ENCODE data around the gene HYAL3. TPM values are rescaled to one million over a fixed set of nuclear protein-coding genes. Genes with fewer than 3 reads are reported as not detected.

HYAL3 gene, protein sequence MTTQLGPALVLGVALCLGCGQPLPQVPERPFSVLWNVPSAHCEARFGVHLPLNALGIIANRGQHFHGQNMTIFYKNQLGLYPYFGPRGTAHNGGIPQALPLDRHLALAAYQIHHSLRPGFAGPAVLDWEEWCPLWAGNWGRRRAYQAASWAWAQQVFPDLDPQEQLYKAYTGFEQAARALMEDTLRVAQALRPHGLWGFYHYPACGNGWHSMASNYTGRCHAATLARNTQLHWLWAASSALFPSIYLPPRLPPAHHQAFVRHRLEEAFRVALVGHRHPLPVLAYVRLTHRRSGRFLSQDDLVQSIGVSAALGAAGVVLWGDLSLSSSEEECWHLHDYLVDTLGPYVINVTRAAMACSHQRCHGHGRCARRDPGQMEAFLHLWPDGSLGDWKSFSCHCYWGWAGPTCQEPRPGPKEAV
- 7.2 to 9.7 TPM (median 9.5 TPM) in 5 replicates for total RNA-seq (2022; extraction: Qiagen RNA extraction)

GRCh38 chr3:50298836-50299637 lies at the start of gene HYAL3, which contains the start of gene NAA80:
HYAL3 (minus strand) TSS chr3:50299405; CDS start chr3:50295602, 3,803 bp downstream.
NAA80 (minus strand) TSS chr3:50299405; CDS start chr3:50297463, 1,942 bp downstream.

DNA sequence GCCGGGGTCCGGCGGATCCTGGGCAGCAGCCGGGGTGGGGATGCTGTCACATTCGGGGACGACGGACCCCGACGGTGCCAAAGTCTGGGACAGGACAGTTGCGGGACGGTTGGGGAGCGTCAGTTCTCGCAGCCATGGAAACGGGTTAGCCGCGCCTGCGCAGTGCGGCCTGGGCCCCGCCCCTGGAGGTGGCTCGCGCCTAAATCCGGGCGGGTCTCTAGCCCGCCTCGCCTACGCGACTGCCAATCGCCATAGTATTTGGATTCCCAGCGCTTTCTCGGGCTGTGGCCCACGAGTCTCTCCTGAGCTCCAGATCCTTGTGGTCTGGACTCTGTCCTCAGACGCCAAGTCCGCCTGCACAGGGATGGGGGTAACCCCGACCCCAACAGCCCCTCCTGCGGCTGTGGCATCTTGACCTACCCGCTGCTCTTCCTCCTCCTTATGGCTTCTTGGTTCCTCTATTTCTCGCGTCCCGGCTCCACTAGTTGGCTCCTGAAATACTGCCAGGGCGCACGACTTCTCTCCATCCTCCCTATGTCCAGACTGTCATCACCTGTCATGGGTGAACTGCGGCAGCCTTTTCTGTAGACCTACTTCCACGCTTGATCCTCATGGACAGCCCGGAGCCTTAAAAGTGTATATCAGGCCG lies 46.5 kb upstream of the HYAL3 start, which contains the start of gene ZMYND10:
TSS of gene ZMYND10 (minus strand) at position 147 of the 649 bp plus-strand sequence. CDS start 153 bp downstream, outside the sequence.

GRCh38 chr3:50340448-50341329 lies 41.5 kb upstream of the HYAL3 start, which contains the start of gene RASSF1:
RASSF1 (minus strand) TSS chr3:50340836; CDS start chr3:50340805, 31 bp downstream.

GRCh38 chr3:50327943-50328691 lies 28.9 kb upstream of the HYAL3 start, which contains the start of gene TUSC2:
TUSC2 (minus strand) TSS chr3:50328223; CDS start chr3:50328099, 124 bp downstream.

DNA sequence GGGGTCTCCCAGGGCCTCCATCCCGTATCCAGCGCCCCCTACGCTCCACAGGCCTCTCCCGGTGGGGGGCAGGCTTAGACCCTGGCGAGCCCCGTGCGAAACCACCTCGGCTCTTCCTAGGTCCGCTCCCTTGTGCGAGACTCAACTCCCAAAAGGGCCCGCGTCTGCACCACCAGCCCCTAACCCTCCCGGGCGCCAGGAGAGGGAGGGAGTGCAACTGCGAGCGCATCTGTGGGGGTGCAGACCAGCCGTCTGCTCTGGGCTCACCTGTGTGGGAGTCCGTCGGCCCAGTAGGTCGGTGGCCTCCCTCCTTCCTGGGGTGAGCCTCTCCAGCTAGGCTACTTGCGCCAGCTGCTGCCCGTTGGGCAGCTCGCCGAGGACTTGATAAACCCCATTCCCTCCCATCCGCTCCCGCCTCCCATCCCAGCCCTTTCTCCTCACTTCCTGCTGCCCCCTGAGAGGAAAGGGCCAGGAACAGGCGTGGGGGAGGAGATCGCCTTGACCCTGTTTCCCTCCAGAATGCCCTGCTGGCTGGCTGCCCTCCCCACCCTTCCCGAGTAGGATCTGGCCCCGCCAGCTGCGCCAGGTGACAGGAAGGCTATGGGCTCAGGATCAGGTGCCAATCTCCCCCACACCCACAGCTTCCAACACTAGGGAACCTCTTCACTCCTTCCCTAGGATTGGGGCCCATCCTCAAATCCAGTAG lies 23.3 kb upstream of the HYAL3 start, which contains the start of gene HYAL2:
TSS of gene HYAL2 (minus strand) at position 360 of the 706 bp plus-strand sequence. CDS start 2,256 bp downstream, outside the sequence.

DNA sequence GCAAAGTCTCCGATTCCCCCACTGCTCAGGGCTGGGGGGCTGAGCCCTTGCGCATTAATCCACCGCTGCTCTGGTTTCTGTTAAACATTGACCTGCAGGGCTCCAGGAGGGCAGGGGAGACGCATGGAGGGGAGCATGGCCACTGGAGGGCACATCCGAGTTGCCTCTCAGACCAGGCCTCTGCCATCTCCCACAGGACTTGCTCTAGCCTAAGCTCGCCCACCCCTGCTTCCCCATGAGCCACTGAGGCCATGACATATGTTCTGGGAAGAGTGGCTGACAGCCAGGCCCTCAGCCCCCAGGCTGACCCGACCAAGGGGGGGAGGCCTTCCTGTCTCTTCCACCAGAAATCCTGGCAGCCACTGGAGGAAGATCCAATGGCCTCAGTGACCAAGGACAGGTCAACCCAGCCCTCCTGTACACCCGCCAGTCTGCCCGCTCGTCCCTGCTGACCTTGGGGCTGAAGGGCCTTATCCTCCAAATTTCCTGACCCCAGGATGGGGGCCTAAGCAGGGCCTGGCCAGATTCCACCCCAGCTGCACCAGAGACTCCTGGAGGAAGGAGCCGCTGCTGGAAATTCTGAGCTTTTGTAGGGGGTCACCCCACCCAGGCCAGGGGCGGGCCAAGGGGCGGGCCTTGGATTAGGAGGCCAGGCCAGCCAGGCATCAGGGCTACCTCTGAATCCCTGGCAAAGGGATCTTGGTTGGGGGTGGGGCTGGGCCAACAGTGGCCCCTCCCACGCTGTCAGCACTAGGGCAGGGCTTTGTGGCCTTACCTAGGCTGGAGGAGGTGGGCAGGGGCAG lies 4.0 kb upstream of the HYAL3 start, which contains the start of gene HYAL1:
TSS of gene HYAL1 (minus strand) at position 562 of the 803 bp plus-strand sequence. CDS start 618 bp downstream, outside the sequence.

DNA sequence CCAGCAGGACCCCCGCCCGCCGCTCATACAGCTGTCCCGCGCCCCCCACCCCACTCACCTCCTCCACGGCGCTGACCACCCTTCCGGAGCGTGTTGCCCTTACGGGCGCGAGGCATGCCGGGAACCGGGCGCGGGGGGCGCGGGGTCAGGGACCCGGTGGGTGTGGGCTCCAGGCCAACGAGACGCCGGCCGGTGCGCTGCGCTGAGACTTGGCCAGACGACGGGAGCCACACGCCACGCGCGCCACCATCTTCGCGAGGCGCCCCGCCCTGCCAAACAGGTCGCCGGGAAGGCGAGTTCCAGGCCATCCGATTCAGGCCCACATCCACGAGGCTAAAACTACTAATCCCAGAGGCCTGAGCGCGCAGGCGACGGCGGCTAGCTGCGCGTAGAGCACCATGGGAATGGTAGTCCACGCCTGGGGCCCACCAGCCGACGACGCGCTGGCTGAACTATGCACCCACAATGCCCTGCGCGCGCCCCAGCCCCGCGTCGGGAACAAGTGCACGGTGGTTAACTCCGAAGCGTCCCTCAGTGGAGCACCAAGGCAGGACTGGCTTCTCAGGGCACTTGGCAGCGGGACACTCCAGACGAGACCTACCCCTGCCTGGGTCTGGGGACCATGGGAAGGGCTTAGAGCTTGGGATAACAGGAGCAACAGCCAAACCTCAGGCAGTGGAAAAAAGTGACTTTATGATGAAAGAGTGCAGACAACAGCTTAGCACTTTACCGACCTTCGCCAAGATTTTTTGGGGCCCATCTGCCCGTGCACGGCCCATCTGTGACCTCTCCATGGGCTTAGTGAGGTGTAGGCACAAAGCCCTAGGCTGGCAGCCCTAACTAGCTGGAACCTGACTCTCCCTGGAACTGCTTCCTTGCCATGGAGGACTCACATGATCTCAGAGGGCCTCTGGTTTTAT lies 6.8 kb downstream of the HYAL3 start, which contains the start of gene IFRD2:
TSS of gene IFRD2 (minus strand) at position 271 of the 920 bp plus-strand sequence. CDS start at position 116, 155 bp downstream.

GRCh38 chr3:50278880-50279224 lies 20.4 kb downstream of the HYAL3 start, which contains the start of gene LSMEM2:
LSMEM2 (plus strand) TSS chr3:50279087; CDS start chr3:50279114, 27 bp downstream.

DNA sequence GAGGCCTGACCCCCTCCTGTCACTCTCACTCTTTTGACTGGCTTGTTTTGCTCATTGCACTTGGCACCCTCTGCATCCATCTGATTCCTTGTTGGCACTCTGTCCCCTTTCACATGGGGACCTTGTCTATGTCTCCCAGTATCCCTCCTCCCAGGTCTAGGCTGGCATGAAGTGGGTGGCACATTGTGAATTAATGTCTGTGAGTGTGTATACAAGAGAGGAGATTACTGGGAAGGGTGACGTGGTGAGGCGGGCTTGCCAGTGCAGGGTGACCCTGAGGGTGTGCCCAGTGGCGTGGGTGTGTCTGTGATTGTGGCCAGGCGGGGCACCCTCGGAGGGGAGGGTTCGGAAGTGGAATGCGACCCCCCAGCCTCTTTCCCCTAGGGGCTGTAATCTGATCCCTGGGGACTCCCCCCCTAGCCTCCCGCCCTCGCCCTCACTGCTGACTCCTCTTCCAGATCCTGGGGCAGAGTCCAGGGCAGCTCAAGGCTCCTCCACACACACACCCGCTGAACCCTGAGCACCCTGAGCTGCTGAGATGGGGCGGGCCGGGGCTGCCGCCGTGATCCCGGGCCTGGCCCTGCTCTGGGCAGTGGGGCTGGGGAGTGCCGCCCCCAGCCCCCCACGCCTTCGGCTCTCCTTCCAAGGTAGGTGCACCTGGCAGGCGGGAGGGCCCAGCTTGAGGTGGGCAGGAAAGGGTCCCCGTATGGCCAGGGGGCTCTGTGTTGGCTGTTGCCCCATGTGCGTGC lies 30.3 kb downstream of the HYAL3 start, which contains the start of gene SEMA3B:
TSS of gene SEMA3B (plus strand) at position 445 of the 749 bp plus-strand sequence. CDS start at position 539, 94 bp downstream.

Other genes starting within 250 kb of the HYAL3 start
- 28.7 to 33.8 TPM (median 33.2 TPM) in 5 replicates for gene RBM5, start 210.5 kb downstream of the HYAL3 start, total RNA-seq (2022; extraction: Qiagen RNA extraction)
- 14.4 to 21.6 TPM (median 19.7 TPM) in 5 replicates for gene SEMA3F, start 144.1 kb downstream of the HYAL3 start, total RNA-seq (2022; extraction: Qiagen RNA extraction)
- gene GNAT1, start 107.8 kb downstream of the HYAL3 start, total RNA-seq (2022; extraction: Qiagen RNA extraction): 0.05 to 0.25 TPM (median 0.22 TPM) in 3 of 5 replicates, not detected in the others
- gene SLC38A3, start 94.1 kb downstream of the HYAL3 start, total RNA-seq (2022; extraction: Qiagen RNA extraction): 0.03 to 0.15 TPM (median 0.13 TPM) in 4 of 5 replicates, not detected in the other
- gene GNAI2, start 63.2 kb downstream of the HYAL3 start, total RNA-seq (2022; extraction: Qiagen RNA extraction): 39.0 to 48.9 TPM (median 46.5 TPM) in 5 replicates
- 5.2 to 7.9 TPM (median 7.4 TPM) in 5 replicates for gene SEMA3B, start 30.3 kb downstream of the HYAL3 start, total RNA-seq (2022; extraction: Qiagen RNA extraction)
- 0.11 to 0.13 TPM in 2 of 5 replicates, not detected in the others for gene LSMEM2, start 20.3 kb downstream of the HYAL3 start, total RNA-seq (2022; extraction: Qiagen RNA extraction)
- gene IFRD2, start 7.0 kb downstream of the HYAL3 start, total RNA-seq (2022; extraction: Qiagen RNA extraction): 71.9 to 93.3 TPM (median 89.3 TPM) in 5 replicates
- 5.1 to 7.9 TPM (median 7.0 TPM) in 5 replicates for gene NAA80, start within 50 bp of the HYAL3 start, total RNA-seq (2022; extraction: Qiagen RNA extraction)
- gene HYAL1, start 4.2 kb upstream of the HYAL3 start, total RNA-seq (2022; extraction: Qiagen RNA extraction): 0.39 to 0.84 TPM (median 0.54 TPM) in 5 replicates
- gene HYAL2, start 23.3 kb upstream of the HYAL3 start, total RNA-seq (2022; extraction: Qiagen RNA extraction): 24.2 to 33.6 TPM (median 30.5 TPM) in 5 replicates
- gene TUSC2, start 28.8 kb upstream of the HYAL3 start, total RNA-seq (2022; extraction: Qiagen RNA extraction): 24.6 to 42.8 TPM (median 35.7 TPM) in 5 replicates
- 15.1 to 20.7 TPM (median 19.5 TPM) in 5 replicates for gene RASSF1, start 41.4 kb upstream of the HYAL3 start, total RNA-seq (2022; extraction: Qiagen RNA extraction)
- gene ZMYND10, start 46.3 kb upstream of the HYAL3 start, total RNA-seq (2022; extraction: Qiagen RNA extraction): 0.91 to 1.8 TPM (median 1.2 TPM) in 5 replicates
- gene NPRL2, start 51.4 kb upstream of the HYAL3 start, total RNA-seq (2022; extraction: Qiagen RNA extraction): 13.1 to 15.4 TPM (median 13.5 TPM) in 5 replicates
- 13.6 to 21.4 TPM (median 18.1 TPM) in 5 replicates for gene CYB561D2, start 51.5 kb upstream of the HYAL3 start, total RNA-seq (2022; extraction: Qiagen RNA extraction)
- 41.1 to 49.8 TPM (median 48.6 TPM) in 5 replicates for gene TMEM115, start 60.1 kb upstream of the HYAL3 start, total RNA-seq (2022; extraction: Qiagen RNA extraction)
- 0.45 to 0.71 TPM (median 0.53 TPM) in 5 replicates for gene CACNA2D2, start 204.2 kb upstream of the HYAL3 start, total RNA-seq (2022; extraction: Qiagen RNA extraction)

All from A549 treated with AZD2906 at 1 μM for 4 hours (cell line).